HG02938 (cell line): Measurements from ENCODE around the gene BZW2.
"Not testable (repeated sequence)": the region's sequence is repeated elsewhere in the genome, so short reads cannot be mapped to it uniquely, and the experiment has no call there.

Experiments
- ATAC-seq: cut with Tn5 transposase; IDR thresholded peaks from one replicate; pipeline ENCODE4 v1.9.1; 2021; ENCODE audit warnings: mild to moderate bottlenecking, moderate library complexity; ENCODE audit not compliant: unreplicated experiment

The BZW2 gene

GRCh38 chr7:16670021-16670420 is 24.0 kb downstream of the BZW2 start:
- ATAC-seq, result no peak

GRCh38 chr7:16670731-16671344 is 24.9 kb downstream of the BZW2 start:
- ATAC-seq, result no peak

DNA sequence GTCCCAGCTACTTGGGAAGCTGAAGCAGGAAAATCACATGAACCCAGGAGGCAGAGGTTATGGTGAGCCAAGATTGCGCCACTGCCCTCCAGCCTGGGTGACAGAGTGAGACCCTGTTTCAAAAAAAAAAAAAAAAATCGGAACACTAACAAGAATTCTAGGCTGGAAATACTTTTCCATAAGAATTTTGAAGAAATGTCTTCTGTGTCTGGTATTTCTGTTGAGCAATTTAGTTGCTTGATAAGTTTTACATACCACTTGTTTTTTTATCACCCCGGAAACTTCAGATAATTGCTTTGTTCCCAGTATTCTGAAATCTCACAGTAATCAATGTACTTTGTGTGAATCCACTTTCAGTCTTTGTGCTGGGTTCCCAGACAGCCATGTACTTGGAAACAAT is 25.8 kb downstream of the BZW2 start:
- ATAC-seq, result no peak

- no peak for ATAC-seq
Observed at GRCh38 chr7:16675277-16675676, 29.3 kb downstream of the BZW2 start.

- no peak for ATAC-seq
Observed at GRCh38 chr7:16677978-16678494, 32.1 kb downstream of the BZW2 start.

DNA sequence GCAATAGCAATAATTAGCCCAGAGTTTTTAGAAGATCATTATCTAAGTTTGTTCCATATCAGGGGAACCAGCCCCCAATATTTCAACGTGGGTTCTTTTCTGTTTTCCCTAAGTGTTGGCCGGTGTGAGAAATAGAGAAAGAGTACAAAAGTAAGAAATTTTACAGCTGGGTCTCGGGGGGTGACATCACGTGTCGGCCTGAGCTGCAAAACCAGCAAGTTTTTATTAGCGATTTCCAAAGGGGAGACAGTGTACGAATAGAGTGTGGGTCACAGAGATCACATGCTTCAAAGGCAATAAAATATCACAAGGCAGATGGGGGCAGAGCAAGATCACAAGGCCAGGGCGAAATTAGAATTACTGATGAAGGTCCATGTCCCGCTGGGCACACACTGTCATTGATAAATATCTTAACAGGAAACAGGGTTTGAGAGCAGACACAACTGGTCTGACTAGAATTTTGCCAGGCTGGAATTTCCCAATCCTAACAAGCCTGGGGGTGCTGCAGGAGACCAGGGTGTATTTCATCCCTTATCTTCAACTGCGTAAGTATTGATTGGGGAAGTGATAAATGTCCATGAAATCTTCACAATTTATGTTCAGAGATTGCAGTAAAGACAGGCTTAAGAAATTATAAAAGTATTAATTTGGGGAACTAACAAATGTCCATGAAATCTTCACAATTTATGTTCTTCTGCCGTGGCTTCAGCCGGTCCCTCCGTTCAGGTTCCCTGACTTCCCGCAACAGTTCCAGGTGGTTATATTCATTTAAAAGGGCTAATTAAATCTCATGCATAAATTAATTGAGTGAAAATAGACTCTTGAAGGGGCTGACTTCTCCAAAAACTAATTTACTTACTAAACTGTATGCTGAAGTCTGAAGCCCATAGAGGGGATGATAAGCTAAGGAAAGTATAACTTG is 32.9 kb downstream of the BZW2 start:
- ATAC-seq, result not testable (repeated sequence)

GRCh38 chr7:16684935-16685334 is 39.0 kb downstream of the BZW2 start:
- ATAC-seq, result no peak

DNA sequence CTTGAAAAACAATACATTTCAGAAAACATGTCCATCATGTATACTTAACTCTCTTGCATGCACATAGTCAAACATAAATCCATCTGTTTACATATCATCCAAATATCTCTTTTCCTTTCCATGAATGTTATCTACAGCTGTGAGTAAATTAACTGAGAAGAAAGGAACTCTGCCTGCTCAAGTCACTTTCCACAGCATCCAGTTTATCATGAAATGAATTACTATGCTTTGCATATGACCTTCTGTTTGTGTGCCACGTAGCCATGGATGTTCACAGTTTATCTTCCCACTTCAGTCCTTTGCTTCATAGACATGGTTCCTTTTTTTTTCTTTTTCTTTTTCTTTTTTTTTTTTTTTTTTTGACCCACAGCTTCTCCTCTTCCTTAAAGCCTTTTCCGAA is 39.6 kb downstream of the BZW2 start:
- ATAC-seq, result no peak

- no peak for ATAC-seq
Observed at GRCh38 chr7:16688249-16688648, 42.3 kb downstream of the BZW2 start.

DNA sequence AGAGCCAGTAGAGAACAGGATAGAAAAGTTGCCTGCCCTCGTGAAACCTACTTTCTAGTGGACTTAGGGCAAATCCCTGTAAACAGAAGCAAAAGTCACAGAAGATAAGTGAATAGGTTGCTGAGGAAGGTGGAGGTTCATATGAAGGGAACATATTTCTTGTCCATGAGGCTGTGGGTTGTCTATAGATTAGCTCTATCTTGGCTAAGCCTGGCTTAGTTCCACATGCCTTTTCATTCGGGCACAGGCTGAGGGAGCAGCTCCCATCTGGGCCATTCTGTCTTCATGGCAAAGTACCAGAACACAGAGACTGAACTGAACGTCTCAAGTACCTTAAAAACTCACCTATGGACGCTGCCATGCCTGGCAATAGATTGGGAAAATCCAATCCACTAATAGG is 45.3 kb downstream of the BZW2 start:
- ATAC-seq, result no peak

GRCh38 chr7:16693601-16694318 is 47.8 kb downstream of the BZW2 start:
- no peak for ATAC-seq

- no peak for ATAC-seq
Observed at GRCh38 chr7:16694806-16695205, 48.8 kb downstream of the BZW2 start.

GRCh38 chr7:16695621-16696237 is 49.7 kb downstream of the BZW2 start:
- peak; percentile 49 for ATAC-seq

- ATAC-seq, result no peak
Observed at GRCh38 chr7:16697507-16698199, 51.7 kb downstream of the BZW2 start.

GRCh38 chr7:16698200-16698905 is 52.4 kb downstream of the BZW2 start:
- ATAC-seq, result no peak

DNA sequence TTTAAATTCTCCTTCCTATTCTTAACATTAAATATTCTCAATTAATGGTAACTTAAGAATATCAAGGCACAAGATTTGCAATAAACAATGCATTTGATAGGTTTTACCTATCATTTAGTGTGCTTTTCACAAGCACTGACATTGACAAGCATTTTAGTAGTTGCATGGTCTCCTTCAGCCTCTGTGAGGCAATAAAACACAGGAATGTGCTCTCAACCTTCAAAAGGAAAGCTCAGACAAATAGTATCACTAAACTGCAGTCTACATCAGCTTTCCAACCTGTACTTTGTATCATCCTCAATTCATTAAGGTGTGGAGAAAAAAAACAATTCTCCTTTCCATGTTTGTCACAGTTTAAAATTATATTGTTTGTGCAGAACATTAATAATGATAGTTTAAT is 56.5 kb downstream of the BZW2 start:
- no peak for ATAC-seq

DNA sequence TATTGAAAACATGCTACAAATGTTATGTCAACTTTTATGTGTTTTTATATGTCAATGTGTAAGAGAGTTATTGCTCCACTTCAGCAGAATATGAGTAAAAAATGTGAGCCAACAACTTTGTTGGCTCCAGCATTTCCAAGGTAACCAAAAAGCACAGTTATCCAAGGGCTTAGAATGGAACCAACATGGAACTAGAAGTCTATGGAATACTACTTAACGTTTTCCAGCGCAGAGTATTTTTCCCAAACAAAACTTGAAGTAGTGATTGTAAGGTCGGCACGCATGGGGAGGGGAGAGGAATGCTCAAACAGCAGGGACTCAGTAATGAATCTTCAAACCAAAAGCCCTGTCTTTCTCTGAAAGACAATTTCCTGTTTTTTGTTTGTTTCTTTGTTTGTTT is 62.5 kb downstream of the BZW2 start:
- ATAC-seq, result no peak

DNA sequence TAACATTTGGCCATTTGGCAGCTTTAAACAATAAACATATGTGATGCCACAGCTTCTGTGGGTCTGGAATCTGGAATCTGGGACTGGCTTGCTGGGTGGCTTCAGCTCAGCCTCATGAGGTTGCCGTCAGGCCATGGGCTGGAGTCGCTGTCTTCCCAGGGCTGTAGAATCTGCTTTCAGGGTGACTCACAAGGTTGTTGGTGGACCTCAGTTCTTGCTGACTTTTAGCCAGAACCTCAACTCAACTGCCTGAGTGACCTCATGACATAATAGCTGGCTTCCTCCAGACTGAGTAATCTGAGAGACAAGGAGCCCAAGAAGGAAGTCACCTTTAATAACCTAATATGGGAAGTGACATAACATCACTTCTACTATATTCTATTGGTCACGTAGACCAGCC is 63.0 kb downstream of the BZW2 start:
- no peak for ATAC-seq

DNA sequence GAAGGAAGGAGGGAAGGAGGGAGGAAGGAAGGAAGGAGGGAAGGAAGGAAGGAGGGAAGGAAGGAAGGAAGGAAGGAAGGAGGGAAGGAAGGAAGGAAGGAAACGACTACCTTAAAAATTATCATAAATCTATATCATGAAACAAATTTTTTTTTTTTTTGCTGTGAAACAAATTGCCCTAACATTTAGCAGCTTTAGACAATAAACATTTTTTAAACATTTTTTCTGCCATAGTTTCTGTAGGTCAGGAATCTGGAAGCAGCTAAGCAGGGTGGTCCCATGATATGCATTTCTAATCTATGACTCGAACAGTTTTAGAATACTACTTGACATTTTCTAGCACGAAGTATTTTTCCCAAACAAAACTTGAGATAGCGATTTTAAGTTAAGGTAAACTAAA is 64.7 kb downstream of the BZW2 start:
- ATAC-seq, result no peak

DNA sequence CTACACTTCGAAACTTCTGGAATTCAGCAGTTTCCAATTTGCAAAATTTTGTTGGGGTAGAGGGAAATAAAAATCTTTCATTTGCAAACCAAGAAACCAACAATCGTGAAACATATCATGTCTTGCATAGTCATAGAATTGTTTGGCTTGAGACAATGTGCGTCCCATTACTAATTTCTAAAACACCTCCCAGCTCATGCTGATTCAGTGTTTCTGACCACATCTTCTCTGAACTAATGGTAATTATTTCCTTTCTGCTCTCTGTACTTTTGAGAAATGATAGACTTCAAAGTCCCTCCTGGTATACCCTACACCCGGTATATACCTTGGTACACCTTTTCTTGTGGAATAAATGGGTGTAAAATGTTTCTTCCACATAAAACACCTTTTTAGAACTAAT is 65.7 kb downstream of the BZW2 start:
- ATAC-seq, result no peak
